Ascending aorta (tissue), 2 donors: ENCODE data around the gene F10. TPM values are rescaled to one million over a fixed set of nuclear protein-coding genes. Genes with fewer than 3 reads are reported as not detected.
A peak's percentile ranks its signal among the peaks of the same experiment; 100 is the strongest.

Experiments used
- DNase-seq, 2 donors: peaks; one replicate each; pipeline ENCODE4 v3.0.0-alpha.2; 2019; ENCODE audit warnings: low spot score in 2 of 2
- H3K27ac ChIP-seq, 2 donors: fragments of 200-600 bp; sonication (generic); one replicate each; pipeline ENCODE4 v1.5.1; 2016 to 2017; ENCODE audit warnings: mild to moderate bottlenecking in 1 of 2
- H3K27me3 ChIP-seq: fragments of 200-600 bp; sonication (generic); one replicate; pipeline ENCODE4 v1.5.1; 2017
- H3K36me3 ChIP-seq, 2 donors: fragments of 200-600 bp; sonication (generic); one replicate each; pipeline ENCODE4 v1.5.1; 2016
- H3K4me1 ChIP-seq, 2 donors: fragments of 200-600 bp; sonication (generic); one replicate each; pipeline ENCODE4 v1.5.1; 2016 to 2017; ENCODE audit warnings: mild to moderate bottlenecking in 1 of 2
- H3K4me3 ChIP-seq, 2 donors: fragments of 200-600 bp; sonication (generic); one replicate each; pipeline ENCODE4 v1.5.1; 2016 to 2017; ENCODE audit warnings: mild to moderate bottlenecking in 1 of 2
- H3K9me3 ChIP-seq, 2 donors: fragments of 200-600 bp; sonication (generic); one replicate each; pipeline ENCODE4 v1.5.1; 2016
- CTCF ChIP-seq, 3 experiments: fragments of 200-600 bp in 2 of 3; fragments of 450-650 bp in 1 of 3; sonication (generic) in 2 of 3; IDR thresholded peaks; one replicate each; pipeline ENCODE4 v1.5.1; 2016 to 2019; ENCODE audit warnings: antibody characterized with exemption in 3 of 3, mild to moderate bottlenecking in 1 of 3, moderate library complexity in 1 of 3
- intact Hi-C: fragments of 100-400 bp; cut with DNase I; formaldehyde crosslinking; loops from one replicate; pipeline ENCODE4 v1.15.1; 2023
- total RNA-seq: library from RNA; depleted of rRNA; stranded (reverse); fragments of >200 nt; gene quantifications from one replicate; pipeline ENCODE4 v1.1.0, GENCODE V29; 2016

Gene F10
- total RNA-seq, result 15.8 TPM

GRCh38 chr13:113122550-113123225 is at the start of gene F10:
Gene F10 (plus strand): TSS chr13:113122799. CDS start chr13:113122856, 57 bp downstream.
- Histone ChIP-seq H3K4me3 (peak within 1 kb of the TSS in 1 of 2 donors; percentile 53), H3K9me3 (no peaks in the 10 kb centered on the region), H3K4me1 (no peaks in the 10 kb centered on the region), H3K27me3 (no peaks in the 10 kb centered on the region), H3K36me3 (no peaks in the 10 kb centered on the region), H3K27ac (peak within 1 kb of the TSS; percentile 36 to 53)
- intact Hi-C loops, result no loop called here
- DNase-seq, result peak in 1 of 2 donors; percentile 79
- no peak for TF ChIP-seq CTCF (IDR thresholded peaks at IDR 0.05)

- DNase-seq, result no peak
- H3K9me3 ChIP-seq, result no peaks in the 10 kb centered on the region
- no peaks in the 10 kb centered on the region for H3K27me3 ChIP-seq
- H3K36me3 ChIP-seq, result peaks cover 0 to 12% of the 10 kb centered on the region in 2 donors
- no peaks in the 10 kb centered on the region for H3K4me1 ChIP-seq
- no peak overlapping the region for H3K27ac ChIP-seq
- H3K4me3 ChIP-seq, result no peak overlapping the region
- no peak for TF ChIP-seq CTCF (IDR thresholded peaks at IDR 0.05)
- intact Hi-C loops, result no loop called here
These were observed 48.7 kb upstream of the F10 start for GRCh38 chr13:113073942-113074341.

- intact Hi-C loops, result no loop called here
- Histone ChIP-seq H3K4me3 (no peak overlapping the region), H3K36me3 (peaks cover 0 to 12% of the 10 kb centered on the region in 2 donors), H3K9me3 (no peaks in the 10 kb centered on the region), H3K27ac (no peak overlapping the region), H3K4me1 (no peaks in the 10 kb centered on the region), H3K27me3 (no peaks in the 10 kb centered on the region)
- TF ChIP-seq CTCF (IDR thresholded peaks at IDR 0.05), result no peak
- DNase-seq, result no peak
These were observed 48.2 kb upstream of the F10 start for GRCh38 chr13:113074401-113074800.

- no peak for TF ChIP-seq CTCF (IDR thresholded peaks at IDR 0.05)
- no peak for DNase-seq
- H3K36me3 ChIP-seq, result peaks cover 0 to 12% of the 10 kb centered on the region in 2 donors
These were observed 47.7 kb upstream of the F10 start for GRCh38 chr13:113074876-113075275.

GRCh38 chr13:113075711-113076110 is 46.9 kb upstream of the F10 start:
- H3K9me3 ChIP-seq, result no peaks in the 10 kb centered on the region
- TF ChIP-seq CTCF (IDR thresholded peaks at IDR 0.05), result no peak
- no peak overlapping the region for H3K4me3 ChIP-seq
- no peaks in the 10 kb centered on the region for H3K27me3 ChIP-seq
- no peak overlapping the region for H3K27ac ChIP-seq
- intact Hi-C loops, result no loop called here
- H3K36me3 ChIP-seq, result peaks cover 0 to 12% of the 10 kb centered on the region in 2 donors
- DNase-seq, result no peak
- H3K4me1 ChIP-seq, result no peaks in the 10 kb centered on the region

More at GRCh38 chr13:113074876-113075275, 47.7 kb upstream of the F10 start:
- H3K27ac ChIP-seq, result no peak overlapping the region
- H3K4me3 ChIP-seq, result no peak overlapping the region
- no peaks in the 10 kb centered on the region for H3K4me1 ChIP-seq
- no peaks in the 10 kb centered on the region for H3K9me3 ChIP-seq
- intact Hi-C loops, result no loop called here
- H3K27me3 ChIP-seq, result no peaks in the 10 kb centered on the region
